Measurements from ENCODE around the gene FCGR2B.
"Not testable (repeated sequence)": the region's sequence is repeated elsewhere in the genome, so short reads cannot be mapped to it uniquely, and the experiment has no call there.

DNA sequence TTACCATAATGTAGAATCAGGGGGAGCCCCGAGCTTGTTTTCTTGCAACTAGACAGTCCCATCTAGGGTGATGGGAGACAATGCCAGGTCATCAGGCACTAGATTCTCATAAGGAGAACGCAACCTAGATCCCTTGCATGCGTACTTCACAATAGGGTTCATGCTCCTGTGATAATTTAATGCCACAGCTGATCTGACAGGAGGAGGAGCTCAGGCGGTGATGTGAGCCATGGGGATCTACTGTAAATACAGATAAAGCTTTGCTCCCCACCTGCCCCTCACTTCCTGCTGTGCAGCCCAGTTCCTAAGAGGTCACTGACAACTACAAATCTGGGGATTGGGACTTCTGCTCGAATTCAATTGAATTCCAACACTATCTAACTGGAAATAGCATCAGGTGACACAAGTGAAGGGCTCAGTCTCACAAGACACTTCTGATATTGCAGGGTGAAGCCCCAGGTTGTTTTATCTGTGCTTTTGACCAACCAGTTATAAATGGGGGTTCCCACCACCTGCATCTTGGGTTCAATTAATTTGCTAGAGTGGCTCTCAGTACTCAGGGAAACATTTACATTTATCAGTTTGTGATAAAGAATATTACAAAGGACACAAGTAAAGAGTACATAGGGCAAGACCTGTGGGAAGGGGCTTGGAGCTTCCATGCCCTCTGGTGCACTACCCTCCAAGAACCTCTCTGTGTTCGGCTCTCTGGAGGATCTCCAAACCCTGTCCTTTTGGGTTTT is 24.5 kb upstream of the FCGR2B start:
- not testable (repeated sequence) for TF ChIP-seq CTCF, POLR2A (IDR thresholded peaks at IDR 0.05)

Measured in thyroid gland (tissue), 4 donors.